HCT116 (cell line): ENCODE results near the gene DTWD1.

ENCODE experiments used
- CTCF ChIP-seq, 3 experiments: fragments of 200-600 bp in 1 of 3; sonication (generic) in 1 of 3; IDR thresholded peaks in 2 of 3; conservative IDR thresholded peaks in 1 of 3; 2 replicates each; pipeline ENCODE4 v1.5.1; 2012 to 2017; ENCODE audit warnings: low read depth in 2 of 3, low read length in 2 of 3, antibody characterized with exemption in 1 of 3, borderline replicate concordance in 1 of 3, control low read depth in 1 of 3, mild to moderate bottlenecking in 1 of 3, mixed read lengths in 1 of 3, mixed run types in 1 of 3, moderate library complexity in 1 of 3; ENCODE audit not compliant: insufficient read depth in 1 of 3
- ELF1 ChIP-seq: IDR thresholded peaks from 2 replicates; pipeline ENCODE4 v1.6.1; 2012; ENCODE audit warnings: low read depth, borderline replicate concordance
- EZH2 ChIP-seq: fragments of 200-600 bp; sonication (generic); IDR thresholded peaks from 2 replicates; pipeline ENCODE4 v1.6.1; 2017; ENCODE audit warnings: antibody characterized with exemption, mixed run types
- EZH2phosphoT487 ChIP-seq: fragments of 200-600 bp; IDR thresholded peaks from 2 replicates; pipeline ENCODE4 v1.6.1; 2018; ENCODE audit warnings: antibody characterized with exemption, borderline replicate concordance
- JUND ChIP-seq: IDR thresholded peaks from 2 replicates; pipeline ENCODE4 v1.6.1; 2012
- MAX ChIP-seq: IDR thresholded peaks from 2 replicates; pipeline ENCODE4 v1.6.1; 2012
- POLR2A ChIP-seq: IDR thresholded peaks from 2 replicates; pipeline ENCODE4 v1.7.0; 2011; ENCODE audit warnings: borderline replicate concordance; ENCODE audit not compliant: insufficient read depth, insufficient read length; ENCODE audit errors: extremely low read depth
- POLR2AphosphoS5 ChIP-seq: IDR thresholded peaks from 2 replicates; pipeline ENCODE4 v1.6.1; 2011; ENCODE audit warnings: mild to moderate bottlenecking, low read depth, low read length, moderate library complexity
- RAD21 ChIP-seq: IDR thresholded peaks from 2 replicates; pipeline ENCODE4 v1.6.1; 2012; ENCODE audit warnings: low read depth, mild to moderate bottlenecking
- YY1 ChIP-seq: IDR thresholded peaks from 2 replicates; pipeline ENCODE4 v1.6.1; 2011; ENCODE audit warnings: low read length, low read depth, moderate library complexity, mild to moderate bottlenecking; ENCODE audit not compliant: insufficient replicate concordance; ENCODE audit errors: extremely low read depth
- ZNF274 ChIP-seq: fragments of 200-500 bp; sonication (Bioruptor generic); IDR thresholded peaks from 2 replicates; pipeline ENCODE4 v1.6.1; 2014; ENCODE audit warnings: mild to moderate bottlenecking, low read depth, low read length, inconsistent platforms

DNA sequence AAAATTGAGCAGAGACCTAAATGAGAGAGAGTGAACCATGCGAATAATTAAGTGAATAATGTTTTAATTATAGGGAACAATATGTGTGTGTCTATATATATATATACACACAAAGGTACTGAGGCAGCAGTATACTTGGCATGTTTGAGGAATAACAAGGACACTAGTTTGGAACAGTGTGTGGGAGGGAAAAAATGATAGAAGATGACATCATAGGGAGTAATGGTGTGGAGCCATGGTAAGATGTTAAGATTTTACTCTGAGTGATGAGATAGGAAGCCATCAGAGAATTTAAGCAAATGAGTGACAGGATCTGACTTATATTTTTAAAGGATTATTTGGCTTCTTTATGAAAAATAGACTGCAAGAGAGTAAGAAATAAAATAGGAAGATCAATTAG, 29.1 kb downstream of the DTWD1 start:
- TF ChIP-seq CTCF (IDR thresholded peaks at IDR 0.05 in 2 of 3, conservative IDR thresholded peaks at IDR 0.05 in 1 of 3; ENCODE audit: borderline replicate concordance in 1 of 3, insufficient read depth in 1 of 3, low read depth in 2 of 3, low read length in 2 of 3) (no peak), EZH2phosphoT487 (no peak), POLR2AphosphoS5 (no peak), POLR2A (no peak), RAD21 (no peak), MAX (no peak), EZH2 (no peak), ELF1 (no peak), ZNF274 (no peak), YY1 (no peak), JUND (no peak)
